ENCODE measurements around the gene ASCC2. TPM values are rescaled to one million over a fixed set of nuclear protein-coding genes. Genes with fewer than 3 reads are reported as not detected.

ASCC2 gene
- total RNA-seq, 1 experiment from 2014 or later, result 43.6 TPM

GRCh38 chr22:29821291-29822016 is 16.6 kb downstream of the ASCC2 start:
- Mint-ChIP-seq H3K9me3 (no peaks in the 10 kb centered on the region), H3K27me3 (ENCODE audit: low read depth) (no peaks in the 10 kb centered on the region; the same call in 1 of the 2 replicates), H3K4me3 (no peak overlapping the region), H3K36me3 (peaks cover 34% of the 10 kb centered on the region), H3K4me1 (no peaks in the 10 kb centered on the region), H3K27ac (peak overlapping the region; percentile 72)
- TF ChIP-seq MLX (CRISPR knock-in tag; IDR thresholded peaks at IDR 0.05) (no peak), MYBL2 (CRISPR knock-in tag; IDR thresholded peaks at IDR 0.05) (no peak), ZSCAN18 (CRISPR knock-in tag; IDR thresholded peaks at IDR 0.05) (no peak)
- ChIA-PET CTCF (interaction anchor here (1.1 kb wide), 1 partner anchor 184 kb away, joined by 3 read pairs; no protein-coding TSS in a partner anchor), POLR2A (no interaction called here)
- ATAC-seq (no peak), DNase-seq (ENCODE audit: low spot score) (no peak)

- H3K4me1 Mint-ChIP-seq, result no peaks in the 10 kb centered on the region
- peak overlapping the region; percentile 72 for H3K27ac Mint-ChIP-seq
- ChIA-PET POLR2A (no interaction called here), CTCF (interaction anchor here (1.1 kb wide), 1 partner anchor 185 kb away, joined by 3 read pairs; no protein-coding TSS in a partner anchor)
- H3K9me3 Mint-ChIP-seq, result no peaks in the 10 kb centered on the region
- H3K36me3 Mint-ChIP-seq, result peaks cover 34% of the 10 kb centered on the region
- ATAC-seq, result no peak
- TF ChIP-seq E2F5 (CRISPR knock-in tag; IDR thresholded peaks at IDR 0.05) (no peak), ZNF423 (CRISPR knock-in tag; IDR thresholded peaks at IDR 0.05) (no peak), ERG (CRISPR knock-in tag; IDR thresholded peaks at IDR 0.05) (no peak), ATF1 (CRISPR knock-in tag; IDR thresholded peaks at IDR 0.05) (no peak), RORB (CRISPR knock-in tag; IDR thresholded peaks at IDR 0.05) (no peak)
- no peak overlapping the region for H3K4me3 Mint-ChIP-seq
- H3K27me3 Mint-ChIP-seq (ENCODE audit: low read depth), result no peaks in the 10 kb centered on the region; the same call in 1 of the 2 replicates
- no peak for DNase-seq (ENCODE audit: low spot score)
Observed at GRCh38 chr22:29820961-29821290, 17.1 kb downstream of the ASCC2 start.

GRCh38 chr22:29819501-29819900 is 18.6 kb downstream of the ASCC2 start:
- peaks cover 35% of the 10 kb centered on the region for H3K36me3 Mint-ChIP-seq
- ATAC-seq (no peak), DNase-seq (ENCODE audit: low spot score) (no peak)
- 0 out of 2 replicates have a peak, but pooled peaks cover 3% of the 10 kb centered on the region for H3K4me1 Mint-ChIP-seq
- no peak overlapping the region for H3K4me3 Mint-ChIP-seq
- no peak overlapping the region for H3K27ac Mint-ChIP-seq
- ChIA-PET CTCF (no interaction called here), POLR2A (no interaction called here)
- TF ChIP-seq ELF4 (CRISPR knock-in tag; IDR thresholded peaks at IDR 0.05; ENCODE audit: low read depth), result no peak
- no peak for TF ChIP-seq GTF2I (CRISPR knock-in tag; conservative IDR thresholded peaks at IDR 0.05)
- TF ChIP-seq ZBTB21 (CRISPR knock-in tag; IDR thresholded peaks at IDR 0.05; ENCODE audit: borderline replicate concordance), result no peak
- no peak for TF ChIP-seq JAZF1 (CRISPR knock-in tag; IDR thresholded peaks at IDR 0.05)
- TF ChIP-seq GRHL2 (CRISPR knock-in tag; IDR thresholded peaks at IDR 0.05; ENCODE audit: insufficient replicate concordance, severe bottlenecking), result no peak
- no peak for TF ChIP-seq PRDM15 (CRISPR knock-in tag; IDR thresholded peaks at IDR 0.05)
- no peak for TF ChIP-seq ZNF423 (CRISPR knock-in tag; IDR thresholded peaks at IDR 0.05)
- no peak for TF ChIP-seq AFF4 (CRISPR knock-in tag; IDR thresholded peaks at IDR 0.05; ENCODE audit: borderline replicate concordance)
- TF ChIP-seq CREM (CRISPR knock-in tag; IDR thresholded peaks at IDR 0.05), result no peak
- no peaks in the 10 kb centered on the region; the same call in 1 of the 2 replicates for H3K27me3 Mint-ChIP-seq (ENCODE audit: low read depth)
- H3K9me3 Mint-ChIP-seq, result no peaks in the 10 kb centered on the region

All from WTC11 (cell line).